GM10847 (cell line): ENCODE data around the gene TREM2.

Source experiments
- POLR2A ChIP-seq: IDR thresholded peaks from 2 replicates; pipeline ENCODE4 v1.6.1; 2011; ENCODE audit not compliant: insufficient read length; ENCODE audit errors: extremely low read depth

TREM2 gene

DNA sequence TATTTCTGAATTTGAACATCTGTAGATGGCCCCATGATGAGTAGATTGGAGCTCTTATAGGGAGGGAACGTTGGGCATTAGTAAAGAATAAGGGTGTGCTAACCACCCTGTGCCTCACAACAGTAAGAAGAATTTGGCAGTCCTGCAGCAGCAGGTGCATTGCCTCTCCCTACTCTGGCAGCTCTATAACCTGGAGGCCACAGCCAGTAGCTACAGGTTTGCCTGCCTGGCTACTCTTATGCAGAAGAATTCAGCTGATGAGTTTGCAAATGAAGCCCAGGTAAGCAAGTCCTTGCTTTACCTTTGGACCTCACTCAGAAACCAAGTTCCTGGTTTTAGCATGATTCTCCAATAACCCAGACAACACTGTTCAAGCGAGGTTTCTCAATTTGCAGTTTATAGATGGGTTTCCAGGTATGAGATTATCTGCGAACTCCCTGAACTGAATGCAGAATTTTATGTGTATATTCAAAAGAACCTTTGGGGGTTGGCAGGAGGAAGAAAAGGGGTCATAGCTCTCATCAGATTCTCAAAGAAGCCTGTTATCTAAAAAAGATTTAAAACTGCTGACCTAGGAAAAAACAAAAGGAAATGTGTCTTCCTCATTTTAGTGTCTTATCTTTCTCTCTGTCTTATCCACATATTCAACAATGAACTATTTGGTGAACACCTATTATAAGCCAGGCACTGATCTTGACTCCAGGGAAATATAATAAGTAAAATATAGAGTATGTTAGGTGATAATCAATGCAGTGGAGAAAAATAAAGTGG, 27.7 kb downstream of the TREM2 start:
- no peak for TF ChIP-seq POLR2A

DNA sequence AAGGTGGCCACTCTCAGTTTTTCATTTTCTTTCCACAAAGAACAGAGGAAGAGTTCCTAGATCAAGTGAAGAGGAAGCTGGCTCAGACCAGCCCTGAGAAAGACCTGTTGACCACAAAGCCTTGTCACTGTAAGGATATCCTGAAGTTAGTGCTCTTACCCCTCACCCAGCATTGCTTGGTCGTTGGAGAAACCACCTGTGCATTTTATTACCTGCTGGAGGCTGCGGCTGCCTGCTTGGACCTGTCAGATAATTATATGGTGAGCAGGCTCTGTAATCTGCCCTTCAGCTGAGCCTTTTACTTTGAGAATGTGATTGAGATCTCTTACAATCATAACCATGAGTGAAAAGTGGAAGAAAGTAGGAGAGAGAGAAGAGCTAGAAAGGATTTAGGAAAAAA, 30.7 kb downstream of the TREM2 start:
- TF ChIP-seq POLR2A: no peak

DNA sequence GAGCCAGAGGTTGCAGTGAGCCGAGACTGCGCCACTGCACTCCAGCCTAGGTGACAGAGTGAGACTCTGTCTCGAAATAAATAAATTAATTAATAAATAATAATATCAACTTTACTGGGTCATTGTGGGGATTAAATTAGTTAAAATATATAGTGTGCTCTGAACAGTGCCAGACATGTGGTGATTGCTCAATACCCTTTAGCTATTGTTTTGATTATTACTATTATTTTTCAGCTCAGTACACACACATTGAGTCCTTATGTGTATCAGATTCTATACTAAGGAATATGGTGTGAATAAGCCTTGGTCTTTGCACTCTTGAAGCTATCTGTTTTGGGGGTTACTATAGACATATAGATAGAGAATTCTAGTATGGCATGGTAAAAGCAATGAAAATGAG, 37.6 kb downstream of the TREM2 start:
- TF ChIP-seq POLR2A: no peak

DNA sequence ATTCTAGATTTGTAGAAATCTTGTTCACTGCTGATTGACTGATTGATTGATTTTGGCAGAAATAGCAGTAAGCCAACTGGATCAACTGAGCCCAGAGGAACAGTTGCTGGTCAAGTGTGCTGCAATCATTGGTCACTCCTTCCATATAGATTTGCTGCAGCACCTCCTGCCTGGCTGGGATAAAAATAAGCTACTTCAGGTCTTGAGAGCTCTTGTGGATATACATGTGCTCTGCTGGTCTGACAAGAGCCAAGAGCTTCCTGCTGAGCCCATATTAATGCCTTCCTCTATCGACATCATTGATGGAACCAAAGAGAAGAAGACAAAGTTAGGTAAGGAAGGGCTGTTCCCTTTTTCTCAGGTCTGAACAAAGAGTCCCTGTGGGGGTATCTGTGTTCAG, 40.0 kb downstream of the TREM2 start:
- no peak for TF ChIP-seq POLR2A

DNA sequence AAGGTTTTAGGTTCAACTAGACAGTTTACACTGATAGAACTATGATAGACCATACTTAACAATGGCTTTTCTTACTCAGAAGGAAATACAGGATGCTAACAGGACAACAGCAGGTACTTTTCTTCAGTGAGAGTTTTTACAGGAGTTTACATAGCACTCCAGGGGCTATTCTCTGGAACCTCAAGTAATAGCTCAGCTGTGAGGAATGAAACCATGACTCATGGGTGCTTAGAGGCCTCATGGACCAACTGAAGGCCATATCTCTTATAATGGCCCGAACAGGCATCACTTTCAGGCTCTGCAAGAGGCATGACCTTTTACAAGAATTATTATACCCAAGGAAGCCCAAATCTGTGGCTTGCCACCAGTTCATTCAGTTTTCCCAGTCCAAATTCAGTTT, 40.5 kb downstream of the TREM2 start:
- TF ChIP-seq POLR2A: no peak

DNA sequence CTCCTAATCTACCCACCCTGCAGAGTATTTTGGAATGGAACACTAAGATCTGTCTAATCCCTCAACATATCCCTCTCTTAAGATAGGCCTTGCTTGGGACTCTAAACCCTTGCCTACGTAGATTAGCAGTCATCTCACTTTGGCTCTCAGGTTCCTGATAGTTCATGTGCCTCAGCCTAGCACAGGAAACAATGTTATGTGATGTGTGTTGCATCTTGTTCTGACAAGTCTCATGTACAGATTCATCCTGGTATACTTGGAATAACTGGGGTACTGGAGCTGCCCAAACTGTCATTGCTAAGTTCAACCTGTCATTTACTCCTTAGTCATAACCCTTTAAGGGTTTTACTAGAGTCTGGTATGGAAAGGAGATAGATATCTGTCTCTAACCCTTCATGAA, 42.9 kb downstream of the TREM2 start:
- TF ChIP-seq POLR2A: no peak

DNA sequence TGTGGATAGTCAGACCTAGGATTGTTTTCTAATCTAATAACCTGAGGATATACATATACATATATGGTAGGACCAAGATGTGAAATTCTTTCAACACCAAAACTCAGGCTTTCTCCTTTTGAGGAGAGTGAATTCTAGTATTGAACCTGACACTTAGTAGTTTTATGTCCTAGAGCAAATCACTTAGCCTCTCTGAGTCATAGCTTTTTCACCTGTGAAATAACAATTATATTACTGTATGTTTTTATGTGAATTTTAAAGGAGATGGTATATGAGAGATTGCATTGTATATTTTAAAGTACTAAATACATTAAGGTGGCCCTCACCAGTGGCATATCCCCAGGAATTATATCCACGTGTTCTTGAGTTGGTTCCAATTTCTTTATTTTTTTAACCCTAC, 43.4 kb downstream of the TREM2 start:
- TF ChIP-seq POLR2A: no peak

DNA sequence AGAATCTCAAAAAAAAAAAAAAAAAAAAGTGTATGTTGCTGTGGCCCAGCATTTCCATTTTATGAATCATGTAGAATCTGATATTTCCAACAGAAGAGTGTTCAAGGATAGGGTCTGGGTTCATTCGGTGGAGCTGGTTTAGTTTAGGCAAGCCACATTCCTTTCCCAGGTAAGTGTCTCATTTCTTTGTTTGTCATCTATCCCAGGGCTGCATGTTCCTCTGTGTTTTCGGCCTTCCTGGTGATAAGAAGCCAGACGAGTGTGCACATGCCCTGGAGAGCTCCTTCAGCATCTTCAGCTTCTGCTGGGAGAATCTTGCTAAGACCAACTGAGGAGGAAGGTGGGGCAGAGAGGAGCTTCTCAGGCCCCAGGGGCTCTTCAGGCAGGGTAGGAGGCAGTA, 51.9 kb downstream of the TREM2 start:
- TF ChIP-seq POLR2A: no peak
